Transverse colon (tissue), 4 donors: ENCODE measurements around the gene ORC2. TPM values are rescaled to one million over a fixed set of nuclear protein-coding genes. Genes with fewer than 3 reads are reported as not detected.

Source experiments
- DNase-seq: peaks from one replicate; pipeline ENCODE4 v3.0.0-alpha.2; 2019
- H3K27ac ChIP-seq, 4 donors: fragments of 200-600 bp; sonication (generic); 2 replicates each; pipeline ENCODE4 v1.5.1; 2016 to 2018; ENCODE audit warnings: inconsistent platforms in 4 of 4
- H3K27me3 ChIP-seq: fragments of 200-600 bp; sonication (generic); 2 replicates; pipeline ENCODE4 v1.5.1; 2017; ENCODE audit warnings: inconsistent platforms
- H3K36me3 ChIP-seq, 4 donors: fragments of 200-600 bp; sonication (generic); 2 replicates each; pipeline ENCODE4 v1.5.1; 2017 to 2019; ENCODE audit warnings: inconsistent platforms in 4 of 4
- H3K4me1 ChIP-seq, 4 donors: fragments of 200-600 bp; sonication (generic); 2 replicates each; pipeline ENCODE4 v1.5.1; 2017 to 2020; ENCODE audit warnings: inconsistent platforms in 4 of 4
- H3K4me3 ChIP-seq, 4 donors: fragments of 200-600 bp; sonication (generic); 1 replicate in 1 of 4; 2 replicates in 3 of 4; pipeline versions ENCODE4 v1.5.1 to v1.6.1; 2017 to 2019; ENCODE audit warnings: inconsistent platforms in 4 of 4
- H3K9me3 ChIP-seq, 2 donors: fragments of 200-600 bp; sonication (generic); 2 replicates each; pipeline ENCODE4 v1.5.1; 2017 to 2019; ENCODE audit warnings: inconsistent platforms in 2 of 2
- CTCF ChIP-seq, 5 experiments: fragments of 200-600 bp in 3 of 5; fragments of 450-650 bp in 2 of 5; sonication (generic) in 3 of 5; IDR thresholded peaks; 1 replicate in 2 of 5; 2 replicates in 3 of 5; pipeline ENCODE4 v1.5.1; 2016 to 2017; ENCODE audit warnings: antibody characterized with exemption in 5 of 5, inconsistent platforms in 3 of 5, mild to moderate bottlenecking in 2 of 5, moderate library complexity in 1 of 5
- EP300 ChIP-seq: sonication (generic); formaldehyde crosslinking; IDR thresholded peaks from one replicate; pipeline ENCODE4 v1.6.1; 2017; ENCODE audit warnings: antibody characterized with exemption, low read depth
- POLR2A ChIP-seq: fragments of 450-650 bp; IDR thresholded peaks from one replicate; pipeline ENCODE4 v1.6.1; 2016; ENCODE audit warnings: antibody characterized with exemption, mild to moderate bottlenecking, moderate library complexity
- POLR2AphosphoS5 ChIP-seq, 3 donors: sonication (generic); formaldehyde crosslinking; IDR thresholded peaks; one replicate each; pipeline ENCODE4 v1.6.1; 2016; ENCODE audit warnings: antibody characterized with exemption in 3 of 3
- WGBS, 2 donors: methylation state at CpG; one replicate each; pipeline ENCODE4 v1.1.5; 2018; ENCODE audit warnings: low coverage in 1 of 2; 5-methylcytosine and 5-hydroxymethylcytosine counted together
- in situ Hi-C, 4 donors: fragments of 200-750 bp; cut with MboI; loops; one replicate each; pipeline versions ENCODE4 v1.15.0 to v1.15.1; 2017; ENCODE audit warnings: low sequenced_read_pairs in 3 of 4, low pct_ligation_motif_present in 1 of 4, low pct_unique_long_range_greater_than_20kb in 1 of 4
- intact Hi-C: fragments of 100-400 bp; cut with DNase I; formaldehyde crosslinking; loops from one replicate; pipeline ENCODE4 v1.15.1; 2023; ENCODE audit warnings: low total_unique reads
- total RNA-seq, 4 donors: library from RNA; depleted of rRNA; stranded (reverse); fragments of >200 nt; gene quantifications; one replicate each; pipeline ENCODE4 v1.1.0, GENCODE V29; 2016

ORC2 gene
- total RNA-seq, 4 donors from 2014 or later, result 15.1 to 30.5 (median 20.8) TPM

GRCh38 chr2:201006704-201007103 lies 43.2 kb upstream of the ORC2 start:
- DNase-seq, result no peak
- Histone ChIP-seq H3K36me3 (peaks cover 0 to 8% (median under 1%) of the 10 kb centered on the region in 4 donors), H3K9me3 (no peaks in the 10 kb centered on the region), H3K27ac (peak overlapping the region in 3 of 4 donors; percentile 60 to 69 (median 63)), H3K4me3 (no peak overlapping the region), H3K4me1 (peaks cover 3 to 21% (median 10%) of the 10 kb centered on the region in 4 donors), H3K27me3 (no peaks in the 10 kb centered on the region)
- TF ChIP-seq CTCF (IDR thresholded peaks at IDR 0.05), result no peak
- no peak for TF ChIP-seq EP300
- no peak for TF ChIP-seq POLR2A
- TF ChIP-seq POLR2AphosphoS5 (IDR thresholded peaks at IDR 0.05), result no peak
- in situ Hi-C loops (no loop called here), intact Hi-C loops (no loop called here)

DNA sequence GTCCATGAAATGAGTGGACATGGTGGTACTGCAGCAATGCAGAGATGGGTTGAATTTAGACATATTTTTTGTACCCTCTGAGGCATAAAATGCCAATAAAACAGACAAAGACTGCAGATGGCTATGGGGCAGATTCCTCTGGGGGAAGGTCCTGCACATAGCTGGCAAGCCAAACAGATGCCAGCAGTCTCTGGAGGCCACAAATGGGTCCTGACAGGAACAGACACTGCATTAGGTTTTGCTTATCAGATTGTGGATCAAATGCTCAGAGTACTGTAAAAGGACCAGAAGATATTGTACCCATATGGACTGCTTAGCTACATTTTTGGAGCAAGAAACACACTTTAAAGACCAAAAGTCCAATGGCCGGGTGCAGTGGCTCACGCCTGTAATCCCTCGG lies 40.9 kb upstream of the ORC2 start:
- TF ChIP-seq EP300 (no peak), POLR2A (no peak), POLR2AphosphoS5 (IDR thresholded peaks at IDR 0.05) (no peak), CTCF (IDR thresholded peaks at IDR 0.05) (no peak)
- Histone ChIP-seq H3K4me1 (peaks cover 3 to 21% (median 10%) of the 10 kb centered on the region in 4 donors), H3K36me3 (peaks cover 0 to 5% (median 2%) of the 10 kb centered on the region in 4 donors), H3K27ac (no peak overlapping the region), H3K4me3 (no peak overlapping the region), H3K9me3 (no peaks in the 10 kb centered on the region), H3K27me3 (no peaks in the 10 kb centered on the region)
- DNase-seq, result no peak
- WGBS, 2 donors, result 94% methylated on average over 3 of the region's 3 CpGs; no CpG with 5 or more reads in 1 of the 2 donors
- intact Hi-C loops, result no loop called here
- in situ Hi-C loops, result no loop called here

GRCh38 chr2:200993097-200993496 lies 29.6 kb upstream of the ORC2 start:
- Histone ChIP-seq H3K9me3 (no peaks in the 10 kb centered on the region), H3K27ac (no peak overlapping the region), H3K4me3 (no peak overlapping the region), H3K36me3 (peaks cover 0 to 59% (median 5%) of the 10 kb centered on the region in 4 donors), H3K27me3 (no peaks in the 10 kb centered on the region), H3K4me1 (no peaks in the 10 kb centered on the region)
- no peak for TF ChIP-seq CTCF (IDR thresholded peaks at IDR 0.05)
- DNase-seq, result no peak
- WGBS, 2 donors, result 90 to 91% methylated on average over 3 of the region's 3 CpGs
- in situ Hi-C loops (no loop called here), intact Hi-C loops (no loop called here)

GRCh38 chr2:200987137-200987536 lies 23.7 kb upstream of the ORC2 start:
- Histone ChIP-seq H3K9me3 (no peaks in the 10 kb centered on the region), H3K36me3 (peaks cover 0 to 45% (median 8%) of the 10 kb centered on the region in 4 donors), H3K27me3 (no peaks in the 10 kb centered on the region), H3K4me1 (no peaks in the 10 kb centered on the region), H3K27ac (no peak overlapping the region), H3K4me3 (no peak overlapping the region)
- TF ChIP-seq EP300 (no peak), CTCF (IDR thresholded peaks at IDR 0.05) (no peak), POLR2A (no peak), POLR2AphosphoS5 (IDR thresholded peaks at IDR 0.05) (no peak)
- in situ Hi-C loops, result no loop called here
- intact Hi-C loops, result no loop called here
- WGBS, 2 donors, result 94% methylated on average over 8 of the region's 8 CpGs; no CpG with 5 or more reads in 1 of the 2 donors
- DNase-seq, result no peak
